8988T (cell line): ENCODE measurements around the gene TSPAN7.

Experiments used
- DNase-seq: peaks from one replicate; pipeline ENCODE4 v3.0.0; 2011

The TSPAN7 gene

DNA sequence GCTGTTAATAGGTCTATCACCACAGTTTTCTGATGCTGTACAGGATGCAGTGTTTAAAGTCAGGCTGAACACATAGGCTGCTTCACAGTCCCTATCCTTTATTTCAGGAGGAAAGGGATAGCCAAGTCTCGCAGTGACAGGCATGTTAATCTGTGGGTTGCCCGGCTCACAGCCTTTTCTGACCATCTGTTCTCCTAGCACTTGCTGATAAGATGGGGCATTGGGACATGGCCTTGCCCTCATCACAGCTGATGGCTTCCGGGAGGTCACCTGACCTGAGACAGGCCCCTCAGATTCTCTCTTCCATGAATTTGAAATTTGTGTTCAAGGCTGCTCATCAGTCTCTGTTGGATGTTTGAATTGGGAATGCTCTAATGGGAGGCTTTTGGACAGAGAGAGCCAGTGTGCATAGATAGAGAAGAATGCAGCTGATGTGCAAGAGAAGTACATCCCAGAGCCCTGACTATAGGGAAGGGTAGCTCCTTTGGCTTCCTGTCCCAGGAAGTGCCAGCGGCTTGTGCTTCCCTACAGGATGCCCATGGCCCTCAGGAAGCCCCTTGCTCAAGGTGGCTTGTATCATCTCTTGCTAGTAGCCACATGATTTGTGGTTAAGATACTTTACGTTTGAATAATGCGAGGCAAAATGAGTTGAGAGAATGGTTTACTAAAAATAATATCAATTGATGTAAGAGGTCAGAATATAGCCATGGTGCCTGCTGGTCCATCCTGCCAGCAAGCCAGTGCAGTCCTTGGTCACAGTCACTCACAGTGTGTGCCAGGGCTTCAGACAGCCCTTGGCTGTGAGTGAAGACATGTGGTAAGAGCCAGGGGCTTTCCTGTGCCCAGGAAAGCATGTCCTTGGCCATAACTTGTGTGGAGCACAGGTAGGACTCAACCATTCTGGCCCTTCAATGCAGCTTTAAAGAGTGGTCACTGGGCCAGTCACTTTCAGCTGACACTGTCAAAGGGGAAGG, 88.6 kb downstream of the TSPAN7 start:
- no peak for DNase-seq

DNA sequence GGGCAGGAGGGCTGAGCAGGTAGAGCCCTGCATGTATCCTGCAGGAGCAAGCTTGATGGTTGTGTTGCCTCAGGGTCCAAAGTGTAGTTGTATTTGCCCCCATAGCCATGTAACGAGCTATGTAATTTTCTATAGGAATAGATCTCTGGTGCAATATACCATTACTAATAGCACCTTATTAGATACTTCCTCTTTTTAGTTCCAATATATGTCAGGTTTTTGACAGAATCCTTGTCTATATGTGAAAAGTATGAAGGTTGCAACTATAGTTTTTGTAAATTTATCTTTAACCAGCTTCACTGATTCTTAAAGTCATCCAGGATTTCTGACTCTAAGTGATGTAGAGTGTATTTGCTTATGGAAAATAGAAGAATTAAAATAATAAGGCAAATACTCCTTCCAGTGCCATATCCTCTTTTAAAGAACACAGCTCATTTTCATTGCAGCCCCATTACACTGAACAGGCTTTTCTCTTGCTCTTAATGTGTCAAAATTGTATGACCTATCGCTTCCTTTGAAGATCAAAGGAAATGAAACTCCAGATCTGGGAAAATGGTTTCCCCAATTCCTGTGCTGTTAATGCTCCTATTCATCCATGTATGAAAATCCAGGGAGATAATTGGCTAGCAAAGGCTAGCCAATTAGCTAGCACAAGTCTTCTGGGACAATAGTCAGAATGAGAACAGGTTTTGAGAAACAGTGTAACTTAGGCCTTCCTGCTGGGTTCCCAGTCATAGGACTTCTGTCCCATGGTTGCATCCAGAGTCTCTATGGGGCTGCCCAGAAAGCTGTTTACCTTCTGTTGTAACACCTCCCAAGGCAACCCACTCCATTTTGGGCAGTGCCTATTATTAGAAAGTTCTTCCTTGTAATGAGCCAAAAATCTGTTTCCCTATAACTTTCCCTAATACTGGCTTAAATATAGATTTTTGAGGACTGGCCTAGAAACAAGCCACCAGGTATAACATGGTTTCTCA, 90.6 kb downstream of the TSPAN7 start:
- no peak for DNase-seq

DNA sequence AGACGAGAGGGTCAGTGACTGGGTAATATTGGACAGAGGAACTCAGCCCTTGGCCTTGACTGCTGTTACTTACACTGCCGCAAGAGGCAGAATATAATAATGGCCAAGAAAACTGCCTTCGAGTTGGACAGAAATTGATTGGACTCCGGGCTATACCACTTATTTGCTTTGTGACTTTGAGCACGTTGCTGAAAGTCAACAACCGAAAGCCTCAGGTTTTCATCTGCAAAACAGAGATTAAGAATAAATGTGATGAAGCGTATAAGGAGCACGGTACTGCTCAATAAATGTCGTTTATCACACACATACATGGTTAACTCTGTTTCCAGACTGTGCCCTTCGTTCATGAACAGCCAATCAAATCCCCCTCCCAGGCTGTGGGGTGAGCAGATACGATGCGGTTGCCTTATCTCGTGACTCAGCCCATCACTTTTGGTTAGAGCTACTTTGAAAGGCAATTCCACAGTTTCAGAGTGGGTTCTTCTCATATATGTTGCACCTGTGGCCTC, 91.6 kb downstream of the TSPAN7 start:
- DNase-seq = no peak

DNA sequence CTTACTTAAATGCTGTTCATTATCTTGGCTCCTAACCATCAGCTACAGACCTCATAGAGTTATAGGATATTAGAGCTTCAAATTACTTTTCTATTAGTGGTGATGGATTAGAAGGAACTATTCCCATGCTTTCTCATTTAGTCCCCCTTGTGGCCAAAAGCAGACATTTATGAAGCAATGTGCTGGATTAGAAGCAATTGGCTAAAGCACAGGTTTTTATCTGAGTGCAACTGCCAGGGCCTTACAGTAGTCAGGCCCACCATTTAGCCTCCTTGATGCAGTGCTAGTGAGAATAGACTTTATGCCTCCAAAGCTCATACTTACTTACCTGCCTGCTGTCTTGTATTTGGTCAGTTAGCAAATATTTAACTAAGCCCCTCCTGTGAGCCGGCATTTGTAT, 93.0 kb downstream of the TSPAN7 start:
- no peak for DNase-seq

DNA sequence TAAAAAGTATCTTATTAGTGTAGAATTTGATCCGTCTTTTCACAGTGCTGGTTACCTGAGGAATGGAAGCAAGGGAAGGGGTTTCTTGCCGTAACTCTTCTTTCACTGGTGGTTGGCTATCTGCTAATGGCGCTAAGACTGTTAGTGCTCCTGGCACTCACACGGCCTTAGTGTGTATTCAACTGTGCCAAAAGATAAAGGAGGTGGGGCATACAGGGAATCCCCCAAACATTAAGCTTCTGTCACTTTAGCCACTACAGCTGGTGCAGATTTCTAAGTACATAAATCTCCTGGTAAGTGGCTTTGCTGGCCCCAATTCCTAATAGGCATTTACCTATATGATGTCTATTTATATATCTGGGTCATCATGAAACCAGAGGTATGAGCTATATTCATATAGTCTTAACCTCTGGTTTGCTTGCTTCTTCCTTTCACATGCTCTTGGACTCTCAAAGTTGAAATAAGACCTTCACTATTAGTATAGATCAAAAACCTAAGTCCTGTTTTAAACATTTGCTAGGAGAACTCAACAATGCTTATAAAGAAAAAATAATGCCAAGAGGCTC, 95.1 kb downstream of the TSPAN7 start:
- no peak for DNase-seq

DNA sequence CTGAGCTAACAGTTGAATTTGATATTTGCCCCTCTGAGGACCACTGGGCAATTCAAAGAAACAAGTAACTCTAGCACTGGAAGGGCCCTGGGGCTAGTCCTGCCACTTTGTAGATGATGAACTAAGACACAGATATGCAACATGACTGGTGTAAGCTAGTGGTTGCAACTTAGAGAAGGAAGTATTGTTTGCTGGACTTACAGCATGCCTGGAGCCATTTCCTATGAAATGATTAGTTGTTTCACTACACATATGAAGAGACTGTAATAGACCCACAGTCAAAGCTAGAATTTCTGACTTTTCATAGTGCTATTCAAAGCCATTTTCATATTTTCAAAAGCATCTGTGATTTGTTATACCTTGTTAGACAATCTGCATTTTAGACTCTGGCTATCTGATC, 96.2 kb downstream of the TSPAN7 start:
- DNase-seq = no peak

DNA sequence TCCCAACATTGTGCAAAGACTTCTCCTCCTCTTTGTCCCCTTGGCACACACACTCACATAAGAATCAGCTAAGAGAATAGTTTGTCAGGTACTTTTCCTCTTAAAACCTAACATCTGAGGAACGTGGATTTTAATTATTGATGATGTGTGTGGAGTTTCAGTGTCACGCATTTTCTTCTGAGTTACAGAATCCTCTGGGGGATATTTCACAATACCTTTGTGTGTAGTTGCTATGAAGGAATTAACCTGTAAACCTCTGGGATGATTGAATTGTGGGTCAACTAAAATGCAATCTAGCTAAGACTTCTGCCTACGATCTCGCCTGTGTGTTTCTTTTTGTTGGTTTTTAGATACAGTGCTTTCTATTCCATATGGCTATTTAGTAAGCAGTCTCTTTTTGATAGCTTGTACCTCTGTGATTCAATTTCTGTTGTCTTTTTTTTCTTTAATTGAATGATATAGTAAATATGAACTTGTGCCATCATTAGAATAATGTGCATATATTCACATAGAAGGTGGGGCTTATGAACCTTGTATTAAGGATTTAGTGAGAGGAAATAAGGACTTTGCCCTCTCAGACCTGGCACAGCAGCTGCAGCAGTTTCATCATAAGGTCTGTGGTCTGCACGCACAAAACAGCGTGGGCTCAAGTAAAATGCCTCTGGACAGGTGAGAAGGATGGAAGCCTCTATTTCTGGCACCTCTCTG, 99.2 kb downstream of the TSPAN7 start:
- no peak for DNase-seq

DNA sequence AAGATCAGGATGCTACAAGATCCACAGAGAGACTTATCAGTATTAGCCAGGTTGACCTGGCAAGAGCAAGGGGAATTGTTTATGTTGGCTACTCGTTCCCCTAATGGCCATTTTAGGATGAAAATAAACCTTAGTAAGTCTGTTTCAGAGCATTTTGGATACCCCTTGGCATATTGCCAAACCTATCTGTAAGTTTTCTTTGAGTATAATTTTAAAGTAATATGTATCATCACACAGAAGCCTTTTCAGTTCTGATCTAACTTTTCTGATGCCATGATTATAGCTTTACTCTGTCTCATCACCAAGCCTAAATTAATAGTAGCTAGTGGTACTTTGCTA, 99.7 kb downstream of the TSPAN7 start:
- DNase-seq = no peak

DNA sequence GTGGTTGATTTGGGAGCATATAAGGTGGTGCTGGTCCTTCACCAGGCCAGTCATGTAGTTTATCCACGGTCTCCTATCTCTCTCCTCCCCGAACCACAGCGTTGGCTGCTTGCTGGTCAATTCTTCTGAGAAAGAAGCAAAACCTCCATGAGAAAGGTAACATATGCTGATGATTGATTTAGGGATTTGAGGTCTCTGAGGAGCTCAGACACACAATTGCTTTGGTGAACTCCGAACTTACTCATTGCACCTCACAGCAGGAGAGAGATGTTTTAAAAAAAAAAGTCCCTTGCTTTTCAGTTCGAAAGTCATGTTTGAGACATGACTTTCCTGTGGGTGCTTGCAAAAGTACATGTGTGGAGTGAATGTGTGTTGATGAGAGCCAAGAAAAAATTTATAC, 100.2 kb downstream of the TSPAN7 start:
- no peak for DNase-seq

DNA sequence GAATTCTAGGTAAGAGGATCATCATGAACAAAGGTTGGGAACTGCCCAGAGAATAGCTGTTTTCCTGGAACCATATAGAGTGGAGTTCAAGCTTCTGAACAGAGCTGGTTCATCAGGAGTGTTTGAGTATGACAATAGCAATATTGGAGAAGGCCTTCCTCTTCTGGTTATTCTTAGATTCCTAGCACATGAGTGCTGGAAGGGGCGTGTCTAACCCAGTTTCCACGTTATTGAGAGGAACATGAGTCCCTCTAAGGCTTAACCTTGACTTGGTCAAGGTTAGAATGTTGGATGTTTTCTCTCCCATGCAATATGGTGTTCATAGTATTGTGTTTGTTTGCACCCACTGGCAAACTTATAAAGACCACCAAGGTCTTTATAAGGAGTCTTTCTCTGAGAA, 101.3 kb downstream of the TSPAN7 start:
- DNase-seq = no peak

DNA sequence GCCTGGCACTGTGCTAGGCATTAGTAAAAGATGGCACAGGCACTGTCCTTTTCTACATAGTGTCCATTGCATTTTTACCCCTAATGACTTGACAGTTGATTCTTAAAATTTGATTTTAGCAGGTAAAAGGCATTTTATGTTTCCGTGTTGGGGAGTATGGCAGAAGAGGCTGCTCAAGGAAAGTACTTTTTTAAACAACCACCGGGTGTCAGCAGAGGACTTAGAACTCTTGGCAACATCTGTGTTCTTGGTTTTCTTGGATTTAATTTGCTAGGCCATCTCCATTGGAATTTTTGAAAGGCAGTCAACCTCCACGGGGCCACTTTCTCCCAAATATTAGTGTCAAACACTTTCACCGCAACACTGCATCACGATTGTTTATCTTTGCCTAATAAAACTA, 102.9 kb downstream of the TSPAN7 start:
- DNase-seq = no peak

DNA sequence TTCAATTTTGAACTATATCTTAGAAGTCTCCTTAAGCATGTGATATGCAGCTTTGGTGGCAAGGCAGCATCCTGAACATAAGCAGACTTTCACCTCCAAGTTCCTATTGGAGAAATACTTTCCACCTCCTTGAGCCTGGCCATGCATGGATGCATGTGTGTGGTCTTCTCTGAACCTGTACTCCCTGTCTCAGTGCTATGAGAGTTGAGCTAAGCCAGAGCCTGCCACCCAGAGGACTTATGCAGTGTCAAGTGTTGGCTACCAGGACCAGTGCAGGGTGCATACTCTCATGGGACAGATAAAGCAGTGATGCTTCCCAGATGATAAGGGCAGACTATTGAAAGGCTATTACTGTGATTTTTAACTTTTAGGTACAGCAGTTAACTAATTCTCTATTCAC, 105.6 kb downstream of the TSPAN7 start:
- DNase-seq = no peak

DNA sequence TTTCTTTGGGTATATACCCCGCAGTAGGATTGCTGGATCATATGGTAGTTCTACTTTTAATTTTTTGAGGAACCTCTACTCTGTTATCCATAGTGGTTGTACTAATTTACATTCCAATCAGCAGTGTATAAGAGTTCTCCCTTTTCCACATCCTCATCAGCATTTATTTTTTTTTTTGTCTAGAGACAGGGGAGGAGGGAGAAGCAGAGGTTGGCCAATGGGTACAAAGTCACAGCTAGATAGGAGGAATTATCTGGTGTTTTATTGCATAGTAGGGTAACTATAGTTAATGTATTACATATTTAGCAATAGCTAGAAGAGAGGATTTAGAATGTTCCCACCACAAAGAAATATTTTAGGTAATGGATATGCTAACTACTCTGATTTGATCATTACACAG, 107.4 kb downstream of the TSPAN7 start:
- DNase-seq = no peak

DNA sequence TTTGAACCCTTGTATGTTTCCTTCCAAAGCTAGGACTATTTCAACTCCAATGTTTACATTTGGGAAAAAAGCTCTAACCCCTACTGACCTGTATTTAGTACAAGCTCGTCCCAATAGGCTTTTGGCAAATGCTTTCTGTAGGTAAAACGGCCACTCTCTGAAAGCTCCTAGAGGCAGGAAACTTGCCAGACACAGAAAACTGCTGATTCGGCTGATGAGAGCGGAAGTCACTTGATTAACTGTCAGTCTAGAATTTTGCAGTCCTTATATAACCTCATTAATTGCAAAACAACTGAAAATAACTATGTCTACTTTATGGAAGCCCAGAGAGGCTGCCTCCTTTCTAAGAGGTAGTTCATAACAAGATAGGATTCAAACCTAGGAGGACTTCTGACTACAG, 108.1 kb downstream of the TSPAN7 start:
- DNase-seq = no peak

DNA sequence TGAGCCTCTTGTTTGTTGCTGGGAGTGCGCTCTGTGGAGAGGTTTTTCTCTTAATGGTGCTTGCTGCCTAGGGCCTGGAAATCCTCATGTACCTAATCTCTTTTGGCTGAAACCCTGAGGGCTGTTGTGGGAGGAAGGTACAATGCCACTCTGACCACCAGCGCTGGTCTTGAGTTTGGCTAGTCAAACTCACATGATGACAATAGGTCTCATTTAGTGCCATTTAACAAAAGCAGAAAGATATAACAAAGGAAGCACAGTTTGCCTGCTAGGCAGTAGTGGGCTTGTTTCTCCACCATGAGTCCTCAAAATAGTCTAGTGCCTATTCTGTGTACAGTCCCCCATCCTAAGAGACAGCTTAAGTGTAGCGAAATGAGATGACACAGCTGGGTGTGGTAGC, 111.3 kb downstream of the TSPAN7 start:
- no peak for DNase-seq

DNA sequence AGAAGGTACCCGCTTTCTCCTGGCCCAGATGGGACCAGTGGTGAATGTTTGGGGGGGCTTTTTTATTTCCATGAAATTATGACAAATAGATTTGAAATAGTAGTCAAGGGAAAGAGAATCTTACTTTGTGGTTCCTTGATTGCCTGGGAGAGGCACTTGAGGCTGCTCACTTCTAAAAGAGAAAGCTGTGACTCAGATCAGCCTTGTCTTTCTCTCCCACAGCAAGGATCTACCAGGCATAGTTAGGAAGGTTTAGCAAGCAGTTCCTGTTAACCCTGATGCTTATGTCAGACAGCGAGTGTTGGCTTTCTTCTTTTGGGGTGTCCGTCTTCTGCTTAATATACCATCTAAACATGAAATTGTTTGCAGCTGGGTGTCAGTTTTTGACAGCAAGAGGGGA, 114.5 kb downstream of the TSPAN7 start:
- DNase-seq = no peak

DNA sequence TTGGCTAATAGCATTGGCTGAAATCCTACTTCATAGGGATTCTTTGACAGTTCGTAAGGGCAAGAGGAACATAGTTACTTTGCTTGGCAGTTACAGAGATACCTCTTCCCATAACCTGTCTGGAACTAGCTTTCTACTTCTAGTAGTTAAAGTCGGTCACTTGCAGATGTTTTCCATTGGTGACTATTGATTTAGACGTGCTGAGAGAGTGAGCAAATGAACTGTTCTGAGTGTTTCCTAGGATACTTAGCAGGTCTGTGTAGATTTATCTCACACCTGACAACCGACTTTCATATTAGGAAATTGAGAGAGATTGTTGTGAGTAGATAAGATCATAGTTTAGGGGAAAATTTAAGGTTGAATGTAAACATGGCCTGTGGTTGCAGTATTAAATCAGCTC, 116.8 kb downstream of the TSPAN7 start:
- no peak for DNase-seq

DNA sequence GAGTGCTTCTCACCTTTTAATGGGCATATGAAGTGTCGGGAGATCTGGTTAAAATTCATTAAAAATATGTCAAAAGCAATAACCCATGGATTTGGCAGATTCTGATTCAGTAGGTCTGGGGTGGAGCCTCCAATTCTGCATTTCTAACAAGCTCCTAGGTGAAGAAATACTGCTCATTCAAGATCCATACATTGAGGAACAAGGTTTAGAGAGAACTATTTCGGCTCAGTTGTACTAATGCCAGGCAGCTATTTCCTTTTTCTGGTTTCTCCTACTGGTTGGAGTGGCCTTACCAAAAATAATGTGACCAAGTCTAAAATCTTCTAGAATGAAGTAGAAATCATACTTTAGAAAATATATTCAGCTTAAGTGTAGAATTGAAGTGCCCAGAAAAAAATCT, 117.5 kb downstream of the TSPAN7 start:
- DNase-seq = no peak

DNA sequence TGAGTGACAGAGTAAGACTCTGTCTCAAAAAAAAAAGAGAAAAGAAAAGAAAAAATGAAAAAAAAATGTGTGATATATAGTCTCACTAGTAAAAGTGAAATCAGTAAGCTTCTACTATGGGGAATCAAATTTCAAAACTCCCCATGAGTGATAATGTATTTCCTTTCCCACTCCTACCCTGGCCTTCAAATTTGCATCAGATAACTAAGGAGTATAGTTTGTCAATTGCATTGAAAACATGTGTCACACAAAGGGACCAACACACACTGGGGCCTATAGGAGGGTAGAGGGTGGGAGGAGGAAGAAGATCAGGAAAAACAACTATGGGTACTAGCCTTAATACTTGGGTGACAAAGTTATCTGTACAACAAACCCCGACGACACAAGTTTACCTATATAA, 118.4 kb downstream of the TSPAN7 start:
- no peak for DNase-seq

DNA sequence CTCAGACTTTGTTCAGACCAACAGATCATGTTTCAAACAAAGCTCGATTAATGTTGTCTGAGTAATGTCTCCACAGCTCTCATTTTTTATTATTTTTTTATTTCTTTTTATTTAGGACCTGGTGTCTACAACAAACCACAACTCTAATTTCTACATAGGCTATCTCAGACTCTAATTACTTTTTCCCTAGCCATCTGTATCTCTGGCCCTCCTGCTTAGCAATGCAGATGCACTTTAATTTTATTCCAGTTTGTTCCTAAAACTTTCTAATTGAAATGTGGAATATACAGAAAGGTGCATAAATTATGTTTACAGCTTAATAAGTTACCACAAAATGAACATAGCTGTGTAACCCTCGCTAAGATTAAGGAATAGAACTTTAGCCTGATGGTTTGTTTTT, 120.8 kb downstream of the TSPAN7 start:
- DNase-seq = no peak

DNA sequence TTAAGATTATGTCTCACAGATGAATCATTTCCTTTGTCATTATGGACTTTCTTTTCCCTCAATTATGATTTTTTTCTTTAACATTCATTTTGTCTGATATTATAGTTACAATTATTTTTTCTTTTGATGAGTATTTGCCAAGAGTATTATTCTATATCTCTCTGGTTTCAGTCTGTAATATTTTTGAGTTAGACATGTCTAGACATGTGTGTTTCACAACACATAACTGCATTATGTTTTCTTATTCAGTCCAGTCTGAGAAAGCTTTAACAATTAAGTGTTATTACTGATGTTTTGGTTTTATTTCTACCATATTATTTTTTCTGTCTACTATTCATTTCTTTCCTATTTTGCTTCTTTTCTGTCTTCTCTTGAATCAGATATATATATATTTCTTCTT, 131.6 kb downstream of the TSPAN7 start:
- no peak for DNase-seq

DNA sequence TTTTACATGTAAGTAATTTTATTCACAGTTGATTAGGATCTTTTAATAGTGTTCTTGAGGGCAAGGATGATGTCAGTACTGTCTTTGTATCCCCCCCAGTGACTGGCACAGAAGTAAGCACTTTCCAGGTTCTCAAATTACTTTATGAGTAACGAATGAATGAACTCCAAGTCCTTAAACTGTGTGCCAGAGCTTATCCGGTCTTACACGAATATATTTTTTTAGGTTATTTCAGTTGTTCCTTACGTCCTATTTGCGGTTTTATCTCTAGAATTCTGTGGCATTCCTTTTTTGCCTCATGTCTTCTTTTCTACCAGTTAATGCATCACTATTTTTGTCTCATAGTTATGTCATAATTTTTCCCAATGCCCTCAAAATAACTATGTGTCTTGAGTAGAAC, 133.1 kb downstream of the TSPAN7 start:
- DNase-seq = no peak

DNA sequence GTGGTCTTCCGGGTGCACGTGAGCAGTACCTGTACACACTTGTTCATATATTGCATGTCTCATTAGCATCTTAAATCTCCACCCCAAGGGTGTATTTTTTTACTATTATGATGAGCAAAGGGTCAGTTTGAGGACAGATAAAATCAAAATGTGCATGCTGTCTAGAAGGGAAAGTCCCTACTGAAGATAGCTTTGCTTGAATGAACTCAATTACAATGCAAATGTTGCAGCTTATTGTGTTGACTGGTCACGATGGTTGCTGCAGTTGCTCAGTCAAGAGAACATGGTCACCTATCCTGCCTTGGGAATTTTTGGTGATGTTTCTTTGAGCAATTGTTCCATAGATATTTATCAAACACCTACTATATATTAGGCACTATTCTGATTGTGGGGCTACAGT, 136.1 kb downstream of the TSPAN7 start:
- DNase-seq = no peak
